Measurements from ENCODE around the gene ALK. TPM values are rescaled to one million over a fixed set of nuclear protein-coding genes. Genes with fewer than 3 reads are reported as not detected.

Gene ALK
- polyA plus RNA-seq, 10 donors: 0.04 to 0.36 (median 0.13) TPM; not detected in 1

DNA sequence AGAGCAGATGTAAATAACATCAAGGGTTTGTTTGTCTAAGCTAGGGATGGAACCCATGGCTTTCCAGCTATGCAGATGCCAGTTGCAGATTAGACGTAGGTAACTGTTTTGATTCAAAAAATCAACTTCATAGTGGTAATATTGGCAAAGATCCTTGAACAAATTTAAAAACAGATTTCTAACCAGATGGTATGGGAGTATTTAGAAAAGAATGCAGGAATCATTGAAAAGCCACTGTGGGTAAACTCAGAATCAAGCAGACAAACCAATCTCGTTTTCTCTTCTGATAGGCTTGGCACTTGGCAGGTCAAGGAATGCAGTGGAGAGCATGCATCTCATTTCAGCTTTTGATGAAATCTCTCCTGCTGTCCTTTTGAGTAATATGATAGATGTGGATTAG lies 428.7 kb downstream of the ALK start:
- no peak for DNase-seq

DNA sequence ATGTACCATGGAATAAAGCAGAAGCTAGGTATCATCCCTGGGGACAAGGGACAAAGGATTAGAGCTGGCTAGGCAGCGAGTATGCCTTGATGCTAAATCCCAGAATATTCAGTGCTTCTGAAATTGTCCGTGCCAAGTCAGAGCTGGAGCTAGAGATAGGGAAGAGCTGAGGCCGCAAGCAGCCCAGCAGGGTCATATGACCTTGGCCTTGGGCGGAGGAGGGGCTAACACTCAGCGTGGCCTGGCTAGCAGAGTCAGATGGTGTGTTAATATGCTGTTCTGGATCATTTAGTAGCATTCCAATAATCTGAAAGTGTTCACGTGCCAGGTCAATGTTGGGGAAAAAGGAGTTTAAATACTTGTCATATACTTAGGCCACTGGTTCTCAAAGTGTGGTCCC lies 431.3 kb downstream of the ALK start:
- no peak for DNase-seq

DNA sequence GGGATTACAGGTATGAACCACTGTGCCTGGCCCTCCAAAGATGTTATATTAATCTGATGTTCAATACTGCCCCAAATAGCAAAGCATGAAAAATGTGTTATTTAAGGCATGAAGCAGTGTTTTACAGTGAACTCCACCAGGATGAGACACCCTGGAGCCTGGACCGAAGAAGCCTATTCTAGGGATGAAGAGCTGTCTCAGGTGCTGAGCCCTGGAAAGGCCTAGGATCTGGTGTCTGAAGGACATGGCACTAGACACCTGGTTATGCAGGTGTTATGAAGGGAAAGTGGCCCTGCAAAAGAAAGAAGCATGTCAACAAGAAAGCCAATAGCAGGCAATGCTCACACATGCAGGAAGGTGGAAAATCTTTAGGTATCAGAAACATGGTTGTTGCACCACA lies 431.8 kb downstream of the ALK start:
- DNase-seq: no peak

DNA sequence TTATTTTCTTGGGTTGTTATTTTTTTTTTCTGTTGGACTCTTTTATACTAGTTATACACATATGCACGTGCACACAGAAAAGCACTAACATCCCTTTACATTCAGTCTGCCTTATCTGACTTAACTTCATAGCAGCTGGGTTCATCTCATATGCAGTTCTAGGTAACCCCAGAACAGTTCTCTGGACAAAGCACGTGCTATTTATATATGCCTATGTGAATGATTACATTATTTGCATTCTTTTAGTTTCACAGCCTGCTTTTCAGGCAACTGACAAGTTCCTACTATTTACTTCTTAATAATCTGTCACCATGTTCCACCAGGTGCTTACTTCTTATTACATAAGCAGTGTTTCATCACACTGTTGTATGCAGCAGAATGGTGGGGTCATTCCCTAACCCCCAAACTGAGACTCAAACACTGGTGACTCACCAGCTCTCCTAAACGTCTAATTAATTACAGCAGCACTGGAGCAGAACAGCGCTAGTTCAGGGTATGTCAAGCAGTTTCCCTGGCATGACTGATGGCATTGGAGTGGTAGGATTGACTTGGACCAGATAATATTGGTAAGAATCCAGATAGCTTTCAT lies 433.3 kb downstream of the ALK start:
- peak in 1 of 3 donors; percentile 10 for DNase-seq

DNA sequence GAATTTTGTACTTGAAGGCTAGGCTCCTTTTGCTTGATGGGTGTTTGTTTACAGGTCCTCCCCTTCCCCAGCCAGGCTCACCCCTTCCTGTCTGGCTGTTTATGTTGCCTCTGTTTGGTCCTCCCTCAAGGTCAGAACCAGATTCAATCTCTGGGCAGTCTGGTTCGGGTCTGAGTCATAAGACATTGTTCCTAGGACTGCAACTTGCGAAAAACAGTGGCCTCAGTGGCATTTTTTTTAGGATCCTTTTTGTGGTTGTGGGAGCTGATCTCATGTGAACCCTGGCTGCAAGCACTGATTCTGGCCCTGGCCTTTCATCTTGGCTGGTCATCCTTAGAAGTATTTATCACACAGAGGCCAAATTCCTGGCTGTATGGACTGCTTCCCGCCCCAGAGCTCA lies 435.8 kb downstream of the ALK start:
- no peak for DNase-seq

DNA sequence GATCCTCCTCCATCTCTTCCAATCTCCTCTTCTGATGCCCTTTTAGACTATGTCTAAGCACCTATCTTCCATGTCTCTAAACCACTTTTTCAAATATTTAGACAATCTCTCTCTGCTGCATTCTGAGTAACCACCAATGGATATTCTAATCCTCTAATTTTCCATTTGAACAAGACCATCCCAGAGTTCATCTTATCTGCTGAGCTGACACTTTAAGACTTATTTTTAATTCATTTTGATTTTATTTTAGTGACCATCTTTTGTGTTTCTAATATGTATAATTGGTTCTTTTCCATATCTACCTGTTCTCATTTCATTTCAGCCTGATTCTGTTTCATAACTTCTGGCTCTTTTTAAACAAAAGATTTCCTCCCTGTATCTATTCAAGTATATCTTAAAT lies 436.3 kb downstream of the ALK start:
- no peak for DNase-seq

DNA sequence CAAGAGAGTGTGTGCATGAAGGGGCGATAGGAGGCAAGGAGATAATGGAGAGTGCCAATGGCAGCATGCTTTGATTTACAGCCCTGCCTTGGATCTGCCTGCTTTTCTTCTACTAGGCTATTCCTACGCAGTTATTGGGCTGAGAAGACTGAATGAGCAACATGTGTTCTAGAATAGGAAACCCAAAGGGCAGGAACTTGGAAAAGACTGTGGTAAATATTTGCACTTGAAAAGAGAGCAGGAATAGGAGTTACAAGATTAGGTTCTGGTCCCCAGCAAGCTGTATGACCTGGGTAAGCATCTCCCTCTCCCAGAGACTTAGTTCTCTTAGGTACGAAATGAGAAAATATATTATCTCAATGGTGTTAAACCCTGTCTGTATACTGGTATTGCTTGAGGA lies 438.5 kb downstream of the ALK start:
- DNase-seq: no peak

DNA sequence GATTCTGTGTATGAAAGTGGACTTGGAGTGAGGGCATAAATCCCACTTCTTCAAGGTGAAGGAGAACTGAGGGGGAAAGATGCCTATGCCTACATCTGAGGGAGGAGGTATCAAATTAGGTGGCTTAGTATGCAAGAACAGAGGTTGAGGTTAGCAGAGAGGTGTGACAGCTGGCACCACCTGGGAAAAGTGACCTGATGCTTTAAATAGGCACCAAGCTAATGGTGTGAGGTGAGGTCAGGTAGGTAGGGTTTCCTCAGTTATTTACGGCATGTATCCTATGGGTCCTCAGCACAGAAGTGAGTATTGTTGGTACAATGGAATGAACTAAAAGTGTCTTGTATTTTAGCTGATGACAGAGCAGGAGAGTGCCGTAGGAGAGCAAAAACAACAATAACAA lies 439.0 kb downstream of the ALK start:
- DNase-seq: no peak

DNA sequence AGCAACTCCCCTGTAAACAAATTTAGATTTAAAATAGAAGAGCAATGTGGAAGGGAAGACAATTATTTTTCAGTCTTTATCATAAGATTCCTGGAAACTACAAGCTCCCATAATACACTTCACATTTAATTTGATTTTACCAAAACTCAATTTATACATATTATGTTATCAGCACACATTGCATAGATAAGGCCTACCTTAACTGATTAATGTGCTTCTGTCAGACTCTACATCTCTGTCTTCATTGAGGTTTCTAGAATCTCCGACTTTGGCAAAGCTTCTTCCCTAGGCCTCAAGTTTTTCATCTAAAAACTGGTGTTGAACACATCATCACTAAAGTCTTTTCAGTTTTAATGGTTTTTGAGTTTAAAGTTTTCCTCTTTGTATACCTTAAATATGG lies 440.1 kb downstream of the ALK start:
- DNase-seq: no peak

DNA sequence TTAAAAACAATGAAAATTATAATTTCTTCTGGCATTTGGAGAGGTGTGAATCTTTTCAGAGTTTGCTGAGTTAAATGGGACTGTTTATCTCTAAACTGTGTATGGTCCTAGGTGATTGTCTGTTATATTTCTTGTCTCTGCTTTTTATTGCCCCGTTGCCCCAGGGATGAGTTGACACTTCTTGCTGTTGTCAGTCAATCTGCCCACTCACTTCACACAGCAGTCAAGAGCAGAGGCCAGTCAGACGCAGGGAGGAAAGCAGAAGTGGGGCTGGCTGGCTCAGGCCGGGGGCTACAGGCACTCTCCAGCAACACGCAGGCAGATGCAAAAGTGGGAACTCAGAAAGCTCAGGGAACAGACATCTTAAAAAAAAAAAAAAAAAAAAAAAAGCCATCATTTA lies 441.0 kb downstream of the ALK start:
- DNase-seq: peak in 1 of 3 donors; percentile 26

DNA sequence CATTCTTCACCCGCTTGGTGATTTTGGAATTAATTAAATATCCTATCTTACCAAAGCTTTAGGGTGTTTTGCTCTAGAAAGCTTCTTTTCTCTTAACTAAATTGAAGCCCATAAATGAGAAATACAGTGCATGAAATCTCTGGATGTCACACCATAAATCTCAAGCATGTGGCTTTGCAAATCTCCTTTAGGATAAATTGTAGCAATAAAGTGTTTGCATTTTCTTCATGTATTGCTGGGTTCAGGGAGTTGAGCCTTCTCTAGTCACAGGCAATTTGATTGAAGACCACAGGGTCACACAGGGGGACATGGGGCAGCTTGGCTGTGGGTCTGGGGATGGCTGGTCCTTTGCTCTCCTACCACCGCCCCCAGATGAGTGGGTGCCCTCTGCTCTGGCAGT lies 442.0 kb downstream of the ALK start:
- DNase-seq: no peak

DNA sequence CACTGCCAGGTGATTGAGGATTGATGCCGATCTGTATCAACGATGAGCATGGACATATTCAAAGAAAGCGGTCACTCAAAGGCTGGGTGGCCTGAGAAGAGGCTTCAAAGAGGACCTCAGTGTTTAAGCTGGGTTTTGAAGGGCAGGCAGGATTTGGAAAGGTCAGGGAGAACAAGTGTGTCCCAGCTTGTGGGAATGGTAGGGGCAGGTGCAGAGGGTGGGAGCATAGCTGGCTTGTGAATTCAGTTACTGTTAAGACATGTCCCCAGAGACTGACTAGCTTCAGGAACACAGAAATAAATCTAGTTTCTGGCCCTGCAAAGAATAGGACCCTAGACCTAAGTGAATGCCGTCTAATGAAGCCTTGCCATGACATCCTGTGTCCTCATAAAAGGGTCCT lies 442.7 kb downstream of the ALK start:
- no peak for DNase-seq

DNA sequence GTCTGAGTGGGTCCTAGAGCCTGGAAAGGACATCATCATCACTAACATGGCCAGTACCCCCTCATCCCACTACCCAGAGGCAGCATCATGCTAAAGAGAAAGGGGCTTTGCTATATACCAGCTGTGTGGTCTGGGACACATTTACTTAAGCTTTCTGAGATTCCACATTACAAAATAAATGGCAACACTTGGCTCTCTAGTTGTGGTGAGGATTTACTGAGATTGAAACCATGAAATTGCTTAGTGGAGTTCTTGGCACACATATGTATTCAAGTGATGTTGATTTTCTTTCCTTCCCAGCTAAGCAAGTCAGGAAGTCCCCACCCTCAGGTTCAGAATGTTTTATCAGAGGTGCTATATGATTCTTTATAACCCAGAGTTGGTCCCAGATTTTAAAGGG lies 444.2 kb downstream of the ALK start:
- DNase-seq: no peak

DNA sequence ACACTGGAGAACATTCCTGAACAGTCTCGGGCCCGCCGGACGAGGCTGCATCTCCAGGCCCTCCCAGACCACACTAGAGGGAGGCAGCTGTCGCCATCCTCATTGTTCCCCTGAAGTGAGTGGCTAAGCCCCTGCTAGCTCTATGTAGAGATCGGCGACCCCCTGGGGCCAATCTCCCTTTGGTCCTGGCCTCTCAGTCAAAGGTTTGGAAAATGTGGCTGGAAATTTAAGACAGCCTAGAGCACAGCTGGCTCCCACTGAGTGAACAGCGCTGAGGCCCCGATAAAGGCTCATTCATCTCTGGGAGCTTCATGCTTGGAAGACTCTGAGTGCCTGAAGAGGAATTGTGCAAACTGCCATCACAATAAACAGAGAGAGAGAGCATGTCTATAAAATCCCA lies 445.9 kb downstream of the ALK start:
- peak in 1 of 3 donors; percentile 27 for DNase-seq

DNA sequence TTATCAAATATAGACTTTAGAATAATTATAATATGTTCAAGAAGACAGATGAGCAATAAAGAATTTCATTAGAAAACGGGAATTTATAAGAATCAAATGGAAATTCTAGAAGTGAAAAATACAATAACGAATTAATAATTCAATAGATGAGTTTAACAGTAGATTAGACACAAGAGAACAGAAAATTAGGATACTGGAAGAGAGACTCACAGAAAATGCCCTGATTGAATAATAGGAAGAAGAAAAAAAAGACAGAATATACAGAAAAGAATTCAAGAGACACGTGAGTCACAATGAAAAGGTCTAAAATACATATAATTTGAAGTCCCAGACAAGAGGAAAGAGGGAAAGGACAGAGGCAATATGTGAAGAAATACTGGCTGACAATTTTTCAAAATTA lies 451.4 kb downstream of the ALK start:
- no peak for DNase-seq

DNA sequence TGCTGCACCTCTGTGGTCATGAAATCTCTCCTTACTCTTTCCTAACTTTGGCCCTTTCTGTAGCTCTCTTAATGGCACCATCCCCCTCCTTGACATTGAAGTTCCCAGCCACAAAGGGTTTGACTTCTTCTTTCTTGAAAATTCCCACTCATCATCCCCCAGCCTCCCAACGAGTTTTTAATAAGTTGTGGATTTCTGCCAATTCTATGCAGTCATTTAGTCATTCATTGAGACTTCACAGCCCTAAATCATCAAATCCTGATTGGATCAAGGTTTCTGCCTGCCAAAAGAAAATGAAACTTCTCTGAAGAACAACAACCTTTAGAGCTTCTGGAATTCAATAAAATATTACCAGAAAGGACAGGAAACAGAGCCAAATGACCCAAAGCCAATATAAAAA lies 451.9 kb downstream of the ALK start:
- peak in 1 of 3 donors; percentile 7 for DNase-seq

DNA sequence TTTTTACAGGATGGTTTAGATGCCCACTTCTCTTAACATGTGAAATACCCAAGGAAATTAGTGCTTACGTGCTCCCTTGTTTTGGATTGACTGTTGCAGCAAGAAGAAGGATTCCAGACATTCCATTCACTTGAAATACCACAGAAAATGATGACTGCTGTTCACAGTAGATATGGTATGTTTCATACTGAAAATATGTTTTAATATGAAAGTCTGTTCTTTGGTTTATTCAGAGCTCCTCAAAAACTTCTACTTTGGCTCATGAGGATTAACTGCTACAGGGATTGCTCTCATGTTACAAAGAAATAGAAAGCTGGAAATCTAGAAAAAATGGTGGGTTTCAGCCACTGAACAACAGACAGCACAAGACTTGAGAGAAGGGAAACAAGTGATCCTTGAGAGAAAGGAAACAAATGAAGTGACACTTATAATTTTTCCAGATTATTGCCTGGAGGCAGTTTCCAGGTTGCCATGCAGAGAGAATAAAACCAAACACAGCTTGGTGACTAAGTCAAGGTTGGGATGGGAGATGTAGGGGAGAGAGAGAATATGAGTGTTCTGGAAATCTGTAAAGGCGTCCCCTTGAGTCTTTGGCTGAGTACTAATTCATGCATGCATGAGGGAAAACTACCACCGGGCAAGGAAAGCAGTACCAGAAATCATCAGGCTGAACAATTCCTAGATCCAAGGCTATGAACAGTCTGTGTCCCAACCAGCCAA lies 458.0 kb downstream of the ALK start:
- DNase-seq: peak in 1 of 3 donors; percentile 73

DNA sequence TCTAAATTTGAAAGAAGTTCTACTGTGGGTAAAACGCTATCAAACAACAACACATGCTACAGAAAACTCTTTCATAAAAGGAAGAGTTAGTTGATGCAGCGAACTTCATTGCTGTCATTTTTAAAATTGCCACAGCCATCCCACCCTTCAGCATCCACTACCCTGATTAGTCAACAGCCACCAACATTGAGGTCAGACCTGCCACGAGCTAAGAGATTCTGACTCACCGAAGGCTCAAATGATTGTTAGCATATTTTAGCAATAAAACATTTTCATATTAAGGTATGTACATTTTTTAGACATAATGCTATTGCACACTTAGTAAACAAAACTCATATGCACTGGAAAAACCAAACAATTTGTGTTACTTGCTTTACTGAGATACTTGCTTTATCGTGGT lies 459.1 kb downstream of the ALK start:
- DNase-seq: peak in 1 of 3 donors; percentile 52

DNA sequence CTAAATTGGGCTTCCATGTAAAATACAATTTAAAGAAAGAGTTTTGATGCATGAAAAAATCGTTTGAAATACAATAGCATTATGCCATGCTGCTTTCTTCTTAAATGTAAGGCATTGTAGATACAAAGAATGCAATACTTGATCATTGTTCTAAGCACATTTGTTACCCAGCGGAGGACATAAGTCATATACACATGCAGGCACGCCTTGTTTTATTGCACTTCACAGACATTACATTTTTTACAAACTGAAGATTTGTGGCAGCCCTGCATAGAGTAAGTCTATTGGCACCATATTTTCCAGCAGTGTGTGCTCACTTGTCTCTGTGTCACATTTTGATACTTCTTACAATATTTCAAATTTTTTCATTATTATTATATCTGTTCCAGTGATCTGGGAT lies 461.2 kb downstream of the ALK start:
- DNase-seq: no peak

DNA sequence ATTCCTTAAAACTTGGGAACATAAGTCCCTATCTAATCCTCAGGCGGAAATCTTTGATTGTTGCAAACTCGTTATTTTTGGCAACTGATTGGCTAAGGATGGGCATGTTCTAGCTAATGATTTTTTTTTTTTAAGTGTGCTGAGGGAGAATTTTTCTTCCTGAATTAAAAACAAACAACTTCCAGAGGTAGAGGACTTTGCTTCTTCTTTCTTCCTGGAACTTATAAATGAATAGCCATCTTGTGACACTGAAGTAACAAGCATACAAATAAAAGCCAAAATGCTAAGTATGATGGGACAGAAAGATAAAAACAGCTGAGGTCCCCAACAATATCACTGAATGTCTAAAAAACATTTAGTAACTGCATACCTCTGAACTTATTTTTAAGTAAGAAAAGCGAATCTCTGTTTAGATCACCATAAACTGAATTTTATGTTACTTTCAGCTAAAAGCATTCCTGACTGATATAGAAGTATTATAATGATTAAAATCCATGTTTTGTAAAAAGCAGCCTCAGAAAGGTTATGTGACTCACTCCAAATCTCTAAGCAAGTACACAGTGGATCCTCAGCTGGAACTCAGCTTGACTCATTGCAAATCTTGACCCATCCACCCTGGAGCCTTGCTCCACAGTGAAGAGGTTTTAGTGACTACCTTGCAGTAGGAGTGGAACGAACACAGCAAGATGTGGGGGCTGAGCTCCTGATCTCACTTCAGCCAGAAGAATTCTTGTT lies 461.8 kb downstream of the ALK start:
- DNase-seq: peak in 1 of 3 donors; percentile 28

DNA sequence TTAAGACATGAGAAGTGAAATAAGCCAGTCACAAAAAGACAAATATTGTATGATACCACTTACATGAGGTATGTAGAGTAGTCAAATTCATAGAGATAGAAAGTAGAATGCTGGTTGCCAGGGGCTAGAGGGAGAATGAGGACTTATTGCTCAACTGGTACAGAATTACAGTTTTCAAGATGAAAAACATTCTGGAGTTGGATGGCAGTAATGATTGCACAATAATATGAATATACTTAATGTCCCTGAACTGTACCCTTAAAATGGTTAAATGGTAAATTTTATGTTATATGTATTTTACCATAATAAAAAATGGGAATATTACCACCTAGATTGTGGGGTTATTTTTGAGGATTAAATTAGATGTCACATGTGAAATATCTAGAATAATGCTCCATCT lies 465.0 kb downstream of the ALK start:
- no peak for DNase-seq

DNA sequence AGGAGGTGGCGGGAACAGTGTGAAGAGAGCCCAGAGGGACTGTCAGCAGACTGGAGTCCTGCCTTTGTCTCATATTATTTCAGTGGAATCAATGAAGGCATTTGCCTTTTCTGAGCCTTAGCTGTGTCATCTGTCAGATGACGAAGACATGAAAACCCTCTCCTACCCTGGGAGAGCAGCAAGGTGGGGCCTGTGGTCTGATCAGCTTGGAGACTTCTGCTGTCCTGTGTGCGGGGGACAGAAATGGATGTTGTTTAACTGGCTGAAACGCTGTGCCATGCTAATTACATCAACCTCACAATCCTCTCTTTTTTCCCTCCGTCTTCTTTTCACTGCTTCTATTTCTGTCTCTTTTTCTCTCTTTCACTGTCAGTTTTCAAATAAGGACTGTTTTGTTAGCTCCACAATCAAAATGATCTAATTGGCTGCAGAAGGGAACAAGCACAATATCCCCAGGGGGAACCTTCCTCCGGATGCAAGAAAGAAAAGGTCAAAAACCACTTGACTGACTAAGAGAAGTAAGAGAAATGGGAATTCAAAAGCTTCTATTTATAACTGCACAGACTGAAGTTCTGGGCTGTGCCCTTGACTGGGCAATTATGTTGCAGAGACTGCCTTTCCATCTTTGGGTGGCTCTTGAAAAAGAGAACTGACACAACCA lies 466.1 kb downstream of the ALK start:
- DNase-seq: no peak

DNA sequence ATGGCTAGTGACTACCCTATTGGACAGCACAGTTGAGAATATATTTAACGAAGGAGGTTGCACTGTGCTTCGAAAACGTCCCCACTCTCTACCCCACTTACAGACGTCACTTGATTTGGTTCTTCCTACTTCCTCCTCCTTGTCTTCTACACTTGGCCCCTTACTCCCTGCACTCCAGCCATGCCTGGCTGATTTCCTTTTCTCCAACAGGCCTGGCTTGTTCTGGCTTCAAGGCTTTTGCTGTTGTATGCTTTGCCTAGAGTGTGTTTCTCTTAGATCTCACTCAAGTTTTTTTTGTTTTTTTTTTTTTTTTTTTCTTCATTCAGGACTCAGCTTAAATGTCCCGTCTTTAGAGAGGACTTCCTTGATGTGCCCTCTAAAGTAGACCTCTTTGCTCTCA lies 469.4 kb downstream of the ALK start:
- no peak for DNase-seq

Data from muscle of back (tissue), 11 donors.